GM12878 (cell line): ENCODE measurements around the gene MSTN. TPM values are rescaled to one million over a fixed set of nuclear protein-coding genes. Genes with fewer than 3 reads are reported as not detected.

Experiments
- ATAC-seq: fragments of 200-7000 bp; cut with Tn5 transposase; 3 replicates; pipeline ENCODE4 v1.9.1; 2020; ENCODE audit warnings: mild to moderate bottlenecking, moderate library complexity
- BruUV-seq: library from RNA; stranded (reverse); fragments of 400-500 nt; replicated peaks from 2 replicates; lab custom pipeline; 2021; lab: Mats Ljungman, UMichigan
- CTCF ChIA-PET: fragments of 300-600 bp; sonication (Branson Sonifier 250); formaldehyde crosslinking; extraction: SDS; loops from one replicate; lab custom pipeline; 2021; ENCODE audit warnings: inconsistent platforms; lab: Yijun Ruan, JAX
- POLR2A ChIA-PET: fragments of 350-600 bp; formaldehyde crosslinking; extraction: SDS; loops from one replicate; lab custom pipeline; 2021; ENCODE audit warnings: inconsistent platforms; lab: Charles Lee
- RAD21 ChIA-PET: fragments of 300-600 bp; sonication (Branson Sonifier 250); formaldehyde crosslinking; loops from one replicate; lab custom pipeline; 2023; ENCODE audit warnings: antibody characterized with exemption; ENCODE audit not compliant: unreplicated experiment; lab: Charles Lee
- SMC1A ChIA-PET: fragments of 300-600 bp; sonication (Branson Sonifier 250); formaldehyde crosslinking; loops from one replicate; lab custom pipeline; 2023; ENCODE audit not compliant: unreplicated experiment, uncharacterized antibody; lab: Charles Lee
- DNase-seq: peaks from one replicate; pipeline ENCODE4 v3.0.0-alpha.2; 2011; ENCODE audit warnings: low read depth, low spot score
- FAIRE-seq: peaks from 3 replicates; lab custom pipeline; 2011; peaks lifted over from hg19 to GRCh38; lab: Jason Lieb, UNC
- H2AFZ ChIP-seq: 2 replicates; pipeline ENCODE4 v1.6.0; 2011; ENCODE audit warnings: low read depth, low read length, control low read depth; ENCODE audit not compliant: control insufficient read depth
- H3K27ac ChIP-seq: 2 replicates; pipeline ENCODE4 v1.5.1; 2011; ENCODE audit warnings: control low read depth; ENCODE audit not compliant: control insufficient read depth, insufficient read depth
- H3K27me3 ChIP-seq, 2 experiments: replicated peaks in 1 of 2; 2 replicates each; pipeline versions ENCODE4 v1.6.0 to v1.6.1; 2011; ENCODE audit warnings: low read length in 1 of 2; ENCODE audit not compliant: control insufficient read depth in 2 of 2, insufficient read depth in 2 of 2
- H3K36me3 ChIP-seq, 2 experiments: 2 replicates each; pipeline ENCODE4 v1.5.1; 2011; ENCODE audit warnings: low read length in 1 of 2; ENCODE audit not compliant: control insufficient read depth in 2 of 2, insufficient read depth in 2 of 2
- H3K4me1 ChIP-seq: 2 replicates; pipeline ENCODE4 v1.6.1; 2011; ENCODE audit warnings: mild to moderate bottlenecking, low read length, moderate library complexity, mixed read lengths; ENCODE audit not compliant: control insufficient read depth, insufficient read depth
- H3K4me2 ChIP-seq: 2 replicates; pipeline ENCODE4 v1.6.0; 2011; ENCODE audit warnings: control low read depth; ENCODE audit not compliant: control insufficient read depth, insufficient read depth
- H3K4me3 ChIP-seq: fragments of 200-600 bp; sonication (generic); 2 replicates; pipeline ENCODE4 v1.5.1; 2016
- H3K79me2 ChIP-seq: 2 replicates; pipeline ENCODE4 v1.6.0; 2011; ENCODE audit warnings: low read length; ENCODE audit not compliant: control insufficient read depth, insufficient read depth
- H3K9ac ChIP-seq: 2 replicates; pipeline ENCODE4 v1.8.0; 2011; ENCODE audit warnings: low read length, control low read depth, mixed read lengths; ENCODE audit not compliant: control insufficient read depth, insufficient read depth
- H3K9me3 ChIP-seq: replicated peaks from 3 replicates; pipeline ENCODE4 v1.5.1; 2011; ENCODE audit warnings: mild to moderate bottlenecking, low read length; ENCODE audit not compliant: control insufficient read depth, insufficient read depth
- H4K20me1 ChIP-seq: 2 replicates; pipeline ENCODE4 v1.6.0; 2011; ENCODE audit not compliant: control insufficient read depth, insufficient read depth
- CBFB ChIP-seq: IDR thresholded peaks from 2 replicates; pipeline ENCODE4 v1.6.1; 2016; ENCODE audit warnings: antibody characterized with exemption, low read depth
- EZH2 ChIP-seq: IDR thresholded peaks from 2 replicates; pipeline ENCODE4 v1.6.1; 2012; ENCODE audit warnings: low read depth, mild to moderate bottlenecking, control low read depth, inconsistent platforms, low read length, borderline replicate concordance; ENCODE audit not compliant: control insufficient read depth
- MXI1 ChIP-seq: fragments of 150-350 bp; IDR thresholded peaks from 2 replicates; pipeline ENCODE4 v1.6.1; 2011; ENCODE audit warnings: low read depth, mild to moderate bottlenecking, inconsistent platforms, low read length, improper control_type of control experiment
- RCOR1 ChIP-seq: conservative IDR thresholded peaks from 2 replicates; pipeline ENCODE4 v1.6.1; 2012; ENCODE audit warnings: low read depth, low read length, improper control_type of control experiment
- SREBF1 ChIP-seq: IDR thresholded peaks from 2 replicates; pipeline ENCODE4 v1.6.1; 2012; ENCODE audit warnings: mild to moderate bottlenecking, low read length
- TAF1 ChIP-seq: IDR thresholded peaks from 2 replicates; pipeline ENCODE4 v1.6.1; 2011; ENCODE audit warnings: mild to moderate bottlenecking, low read depth, low read length, borderline replicate concordance
- YY1 ChIP-seq: IDR thresholded peaks from 2 replicates; pipeline ENCODE4 v1.6.1; 2011; ENCODE audit warnings: low read depth, mild to moderate bottlenecking, low read length
- WGBS: methylation state at CpG from one replicate; pipeline ENCODE4 v1.1.6; 2016; ENCODE audit warnings: low lambda C conversion rate; ENCODE audit not compliant: insufficient replicate concordance, insufficient coverage; ENCODE audit errors: missing lambda C conversion rate; 5-methylcytosine and 5-hydroxymethylcytosine counted together
- in situ Hi-C: fragments of 300-500 bp; cut with MboI; formaldehyde crosslinking; loops from 9 replicates; pipeline ENCODE4 v1.14.3; 2018; ENCODE audit warnings: mixed read lengths
- intact Hi-C: fragments of 100-400 bp; cut with micrococcal nuclease; formaldehyde crosslinking; loops from one replicate; pipeline ENCODE4 v1.14.2; 2022; ENCODE audit not compliant: unreplicated experiment
- polyA plus RNA-seq, 11 experiments: library from polyadenylated mRNA; depleted of rRNA in 4 of 11; unstranded in 6 of 11; stranded (reverse) in 5 of 11; fragments of >200 nt; fragmentation: Nextera tagmentation in 4 of 11; fragmentation: Illumina TruSeq in 1 of 11; extraction: Ambion mirVana in 4 of 11; extraction: Trizol in 1 of 11; gene quantifications; 1 replicate in 1 of 11; 2 replicates in 10 of 11; pipeline versions ENCODE4 v1.2.1 to v1.2.3, GENCODE V29; 2011 to 2016; ENCODE audit warnings: inconsistent platforms in 2 of 11, missing spikeins in 2 of 11, low read depth in 1 of 11
- total RNA-seq, 4 experiments: library from RNA; depleted of rRNA in 3 of 4; stranded (reverse); fragments of >200 nt in 3 of 4; fragmentation: Illumina TruSeq in 1 of 4; extraction: Trizol in 1 of 4; gene quantifications; 2 replicates each; pipeline versions ENCODE4 v1.2.1 to v1.2.3, GENCODE V29; 2013 to 2021
- TF ChIP-seq, protein P1 (sequence below): fragments of 450-650 bp; IDR thresholded peaks from 2 replicates; pipeline ENCODE4 v1.6.1; 2017; ENCODE audit warnings: mild to moderate bottlenecking, moderate library complexity

The MSTN gene
- total and polyA plus RNA-seq, 10 of the 15 experiments (the other 5 are each of a cell fraction or from before 2014, with no cell fraction given): 0.04 to 0.33 (median 0.10) TPM; not detected in 7

DNA sequence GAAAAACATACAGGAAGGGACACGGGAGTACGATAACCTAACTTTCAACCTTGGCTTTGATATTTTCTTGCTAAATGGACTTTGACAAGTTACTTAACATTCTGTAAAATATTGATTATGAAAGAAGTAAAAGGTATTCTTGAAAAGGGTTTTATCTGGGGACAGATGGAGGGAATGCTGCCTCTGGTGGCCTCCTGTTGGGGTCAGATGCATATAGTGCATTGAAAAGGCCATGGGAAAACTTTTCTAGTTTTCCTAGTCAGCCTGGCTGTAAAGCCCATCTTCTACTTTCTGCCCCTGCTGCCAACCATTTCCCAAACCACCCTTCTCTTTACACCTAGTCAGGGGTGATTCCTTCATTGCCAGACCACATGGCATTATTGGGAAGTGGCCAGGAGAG is 22.2 kb upstream of the MSTN start:
- BruUV-seq: no TSS peak
- ChIA-PET POLR2A (no interaction called here), RAD21 (no interaction called here), CTCF (interaction anchor here (0.8 kb wide), 1 partner anchor 114 kb away, joined by 3 read pairs; no protein-coding TSS in a partner anchor), SMC1A (no interaction called here)
- Histone ChIP-seq H4K20me1 (no peaks in the 10 kb centered on the region), H3K79me2 (no peaks in the 10 kb centered on the region), H3K4me2 (no peak overlapping the region), H3K27me3 (no peaks in the 10 kb centered on the region), H3K27ac (no peak overlapping the region), H3K9me3 (no peaks in the 10 kb centered on the region), H2AFZ (no peak overlapping the region), H3K9ac (no peak overlapping the region), H3K36me3 (no peaks in the 10 kb centered on the region), H3K4me1 (no peaks in the 10 kb centered on the region), H3K4me3 (no peak overlapping the region)
- ATAC-seq (no peak), FAIRE-seq (no peak), DNase-seq (no peak)
- 100% methylated on average over 2 of the region's 2 CpGs for WGBS
- TF ChIP-seq, protein P1, sequence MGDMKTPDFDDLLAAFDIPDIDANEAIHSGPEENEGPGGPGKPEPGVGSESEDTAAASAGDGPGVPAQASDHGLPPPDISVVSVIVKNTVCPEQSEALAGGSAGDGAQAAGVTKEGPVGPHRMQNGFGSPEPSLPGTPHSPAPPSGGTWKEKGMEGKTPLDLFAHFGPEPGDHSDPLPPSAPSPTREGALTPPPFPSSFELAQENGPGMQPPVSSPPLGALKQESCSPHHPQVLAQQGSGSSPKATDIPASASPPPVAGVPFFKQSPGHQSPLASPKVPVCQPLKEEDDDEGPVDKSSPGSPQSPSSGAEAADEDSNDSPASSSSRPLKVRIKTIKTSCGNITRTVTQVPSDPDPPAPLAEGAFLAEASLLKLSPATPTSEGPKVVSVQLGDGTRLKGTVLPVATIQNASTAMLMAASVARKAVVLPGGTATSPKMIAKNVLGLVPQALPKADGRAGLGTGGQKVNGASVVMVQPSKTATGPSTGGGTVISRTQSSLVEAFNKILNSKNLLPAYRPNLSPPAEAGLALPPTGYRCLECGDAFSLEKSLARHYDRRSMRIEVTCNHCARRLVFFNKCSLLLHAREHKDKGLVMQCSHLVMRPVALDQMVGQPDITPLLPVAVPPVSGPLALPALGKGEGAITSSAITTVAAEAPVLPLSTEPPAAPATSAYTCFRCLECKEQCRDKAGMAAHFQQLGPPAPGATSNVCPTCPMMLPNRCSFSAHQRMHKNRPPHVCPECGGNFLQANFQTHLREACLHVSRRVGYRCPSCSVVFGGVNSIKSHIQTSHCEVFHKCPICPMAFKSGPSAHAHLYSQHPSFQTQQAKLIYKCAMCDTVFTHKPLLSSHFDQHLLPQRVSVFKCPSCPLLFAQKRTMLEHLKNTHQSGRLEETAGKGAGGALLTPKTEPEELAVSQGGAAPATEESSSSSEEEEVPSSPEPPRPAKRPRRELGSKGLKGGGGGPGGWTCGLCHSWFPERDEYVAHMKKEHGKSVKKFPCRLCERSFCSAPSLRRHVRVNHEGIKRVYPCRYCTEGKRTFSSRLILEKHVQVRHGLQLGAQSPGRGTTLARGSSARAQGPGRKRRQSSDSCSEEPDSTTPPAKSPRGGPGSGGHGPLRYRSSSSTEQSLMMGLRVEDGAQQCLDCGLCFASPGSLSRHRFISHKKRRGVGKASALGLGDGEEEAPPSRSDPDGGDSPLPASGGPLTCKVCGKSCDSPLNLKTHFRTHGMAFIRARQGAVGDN: no peak
- TF ChIP-seq TAF1: no peak
- TF ChIP-seq EZH2: no peak
- TF ChIP-seq RCOR1: no peak
- no peak for TF ChIP-seq SREBF1
- no peak for TF ChIP-seq MXI1
- no peak for TF ChIP-seq CBFB
- no peak for TF ChIP-seq YY1
- intact Hi-C loops (loop anchor here (5.0 kb wide), 2 partner anchors 422 to 433 kb away; partner anchors contain the start of gene ASNSD1), in situ Hi-C loops (loop anchor here (5.0 to 10.0 kb wide), 4 partner anchors 193 to 718 kb away; no protein-coding TSS in a partner anchor)
